Fibroblast of skin of abdomen (primary cell): Measurements from ENCODE around the gene PIP4K2B.
"Not testable (repeated sequence)": the region's sequence is repeated elsewhere in the genome, so short reads cannot be mapped to it uniquely, and the experiment has no call there.

Experiments
- DNase-seq: peaks from one replicate; pipeline ENCODE4 v3.0.0-alpha.2; 2013

The PIP4K2B gene

DNA sequence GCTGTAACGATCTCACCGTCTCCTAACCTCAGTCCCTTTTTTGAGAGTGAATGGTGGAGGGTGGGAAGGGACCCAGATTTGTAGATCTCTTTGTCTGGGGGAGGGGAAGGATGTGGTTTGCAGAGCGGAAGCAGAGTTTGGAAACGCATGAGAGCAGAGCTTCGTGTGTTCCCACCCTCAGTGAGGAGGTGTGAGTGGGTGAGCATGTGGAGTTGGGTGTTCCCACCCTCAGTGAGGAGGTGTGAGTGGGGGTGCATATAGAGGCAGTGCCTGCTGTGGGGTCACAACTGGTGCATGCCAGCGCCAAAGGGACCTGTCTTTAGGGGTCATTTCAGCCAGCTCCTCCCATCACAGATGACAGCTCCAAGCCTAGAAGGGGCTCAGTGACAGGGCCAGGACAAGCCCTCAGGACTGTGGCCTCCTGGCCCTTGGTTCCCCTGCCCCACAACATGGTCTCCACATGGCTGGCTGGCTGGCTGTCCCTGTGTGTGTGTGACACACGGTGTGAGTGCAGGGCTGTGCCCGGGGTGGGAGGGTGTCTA lies 71.0 kb downstream of the PIP4K2B start:
- DNase-seq: no peak

- no peak for DNase-seq
Observed at GRCh38 chr17:38727736-38728135, 71.6 kb downstream of the PIP4K2B start.

DNA sequence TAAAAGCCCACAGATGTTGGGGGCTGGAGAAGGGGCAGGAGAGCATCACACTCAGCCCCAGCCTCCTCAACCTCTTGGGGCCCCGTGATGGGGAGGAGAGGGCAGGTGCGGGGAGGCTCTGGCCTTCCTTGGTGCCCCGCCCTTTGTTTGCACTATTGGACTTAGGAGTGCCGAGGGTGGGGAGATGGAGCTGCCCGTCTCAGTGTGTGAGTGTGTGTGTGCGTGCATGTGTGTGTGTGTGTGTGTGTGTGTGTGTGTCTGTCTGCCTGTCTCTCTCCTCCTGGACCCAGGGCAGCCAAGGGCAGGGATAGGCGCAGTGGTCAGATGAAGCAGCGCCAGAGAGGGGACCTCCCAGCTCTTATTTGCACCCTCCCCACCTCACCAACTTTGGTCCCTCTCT lies 73.2 kb downstream of the PIP4K2B start:
- not testable (repeated sequence) for DNase-seq

DNA sequence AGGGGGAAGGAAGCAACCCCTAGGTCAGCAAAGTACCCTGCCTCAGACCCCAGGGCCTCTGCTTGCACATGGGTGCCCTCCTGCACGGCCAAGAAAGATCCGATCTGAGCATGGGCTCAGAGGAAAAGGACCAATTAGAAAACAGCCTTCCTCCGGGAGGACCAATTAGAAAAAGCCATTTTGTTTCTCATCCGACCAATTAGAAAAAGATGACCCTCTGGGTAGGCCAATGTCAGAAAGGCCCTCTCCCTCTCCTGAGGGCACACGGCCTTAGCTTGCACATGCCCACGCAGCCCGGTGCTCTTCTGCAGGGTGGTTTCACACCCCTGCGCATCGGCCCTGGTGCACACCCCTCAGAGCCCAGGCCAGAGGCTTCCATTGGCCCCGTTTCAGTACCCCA lies 74.3 kb downstream of the PIP4K2B start:
- no peak for DNase-seq

DNA sequence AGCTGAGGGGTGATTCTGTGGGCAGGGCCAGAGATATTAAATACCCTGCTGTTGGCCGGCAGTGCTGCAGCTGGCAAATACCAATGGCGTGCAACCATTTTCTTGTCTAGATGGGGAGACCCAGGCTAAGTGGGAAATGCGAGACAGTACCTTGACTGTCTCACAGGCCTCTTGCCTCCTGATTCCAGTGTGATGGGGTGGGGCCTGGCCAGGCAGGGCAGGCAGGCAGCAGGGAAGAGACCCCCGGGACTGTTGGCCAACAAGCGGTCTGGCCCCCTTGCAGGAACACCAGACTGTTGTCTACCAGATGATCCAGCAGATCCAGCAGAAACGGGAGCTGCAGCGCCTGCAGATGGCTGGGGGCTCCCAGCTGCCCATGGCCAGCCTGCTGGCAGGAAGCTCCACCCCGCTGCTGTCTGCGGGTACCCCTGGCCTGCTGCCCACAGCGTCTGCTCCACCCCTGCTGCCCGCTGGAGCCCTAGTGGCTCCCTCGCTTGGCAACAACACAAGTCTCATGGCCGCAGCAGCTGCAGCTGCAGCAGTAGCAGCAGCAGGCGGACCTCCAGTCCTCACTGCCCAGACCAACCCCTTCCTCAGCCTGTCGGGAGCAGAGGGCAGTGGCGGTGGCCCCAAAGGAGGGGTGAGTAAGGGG lies 74.9 kb downstream of the PIP4K2B start:
- no peak for DNase-seq

DNA sequence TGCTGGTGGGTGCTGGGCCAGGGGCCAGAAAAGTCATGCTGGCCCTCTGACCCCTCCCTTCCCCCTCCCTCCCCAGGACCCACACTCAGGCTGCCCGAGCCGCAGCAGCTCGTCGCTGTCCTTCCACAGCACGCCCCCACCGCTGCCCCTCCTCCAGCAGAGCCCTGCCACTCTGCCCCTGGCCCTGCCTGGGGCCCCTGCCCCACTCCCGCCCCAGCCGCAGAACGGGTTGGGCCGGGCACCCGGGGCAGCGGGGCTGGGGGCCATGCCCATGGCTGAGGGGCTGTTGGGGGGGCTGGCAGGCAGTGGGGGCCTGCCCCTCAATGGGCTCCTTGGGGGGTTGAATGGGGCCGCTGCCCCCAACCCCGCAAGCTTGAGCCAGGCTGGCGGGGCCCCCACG lies 77.6 kb downstream of the PIP4K2B start:
- DNase-seq: no peak

DNA sequence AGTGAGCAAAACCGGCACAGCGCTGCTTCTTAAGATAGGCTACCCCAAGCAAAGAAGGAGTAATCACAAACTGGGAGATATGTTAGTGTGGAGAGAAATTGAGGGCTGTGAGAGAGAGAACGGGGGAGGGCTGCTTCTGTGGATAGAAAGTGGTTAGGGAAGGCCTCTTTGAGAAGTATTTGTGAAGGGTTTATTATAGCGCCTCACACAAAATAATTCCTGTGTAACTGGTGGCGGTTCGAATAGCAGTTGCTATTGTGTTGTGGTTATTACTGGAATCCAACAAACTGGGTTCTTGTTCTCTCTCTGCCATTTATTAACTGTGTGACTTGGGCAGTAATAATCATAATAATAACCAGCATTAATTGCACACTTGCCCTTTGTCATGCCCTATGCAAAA lies 78.4 kb downstream of the PIP4K2B start:
- DNase-seq: no peak

- no peak for DNase-seq
Observed at GRCh38 chr17:38719943-38720641, 79.3 kb downstream of the PIP4K2B start.

GRCh38 chr17:38719289-38719942 lies 79.9 kb downstream of the PIP4K2B start:
- DNase-seq: no peak

- no peak for DNase-seq
Observed at GRCh38 chr17:38717139-38717745, 82.1 kb downstream of the PIP4K2B start.

DNA sequence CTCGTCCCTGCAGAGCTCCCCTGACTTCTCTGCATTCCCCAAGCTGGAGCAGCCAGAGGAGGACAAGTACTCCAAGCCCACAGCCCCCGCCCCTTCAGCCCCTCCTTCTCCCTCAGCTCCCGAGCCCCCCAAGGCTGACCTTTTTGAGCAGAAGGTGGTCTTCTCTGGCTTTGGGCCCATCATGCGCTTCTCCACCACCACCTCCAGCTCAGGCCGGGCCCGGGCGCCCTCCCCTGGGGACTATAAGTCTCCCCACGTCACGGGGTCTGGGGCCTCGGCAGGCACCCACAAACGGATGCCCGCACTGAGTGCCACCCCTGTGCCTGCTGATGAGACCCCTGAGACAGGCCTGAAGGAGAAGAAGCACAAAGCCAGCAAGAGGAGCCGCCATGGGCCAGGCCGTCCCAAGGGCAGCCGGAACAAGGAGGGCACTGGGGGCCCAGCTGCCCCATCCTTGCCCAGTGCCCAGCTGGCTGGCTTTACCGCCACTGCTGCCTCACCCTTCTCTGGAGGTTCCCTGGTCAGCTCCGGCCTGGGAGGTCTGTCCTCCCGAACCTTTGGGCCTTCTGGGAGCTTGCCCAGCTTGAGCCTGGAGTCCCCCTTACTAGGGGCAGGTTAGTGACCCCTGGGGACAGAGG lies 82.9 kb downstream of the PIP4K2B start:
- DNase-seq: no peak
